SK-N-SH treated with all-trans-retinoic acid at 6 μM for 48 hours (cell line): ENCODE results near the gene CBR4.

ENCODE experiments used
- ATAC-seq: fragments of 200-7000 bp; cut with Tn5 transposase; 3 replicates; pipeline ENCODE4 v1.9.1; 2020; ENCODE audit warnings: mild to moderate bottlenecking, moderate library complexity
- ARNTL ChIP-seq: fragments of 450-650 bp; formaldehyde crosslinking; IDR thresholded peaks from 2 replicates; pipeline ENCODE4 v1.5.0; 2020; ENCODE audit warnings: low read depth, mild to moderate bottlenecking, moderate library complexity, borderline replicate concordance
- BACH2 ChIP-seq: fragments of 250-450 bp; sonication (Bioruptor Pico); IDR thresholded peaks from 2 replicates; pipeline ENCODE4 v1.9.0; 2021; ENCODE audit warnings: mild to moderate bottlenecking, borderline replicate concordance
- ESRRG ChIP-seq: fragments of 250-450 bp; sonication (Bioruptor Pico); IDR thresholded peaks from 2 replicates; pipeline ENCODE4 v1.6.1; 2021; ENCODE audit warnings: mild to moderate bottlenecking
- GLIS3 ChIP-seq: fragments of 250-450 bp; sonication (Bioruptor Pico); IDR thresholded peaks from 2 replicates; pipeline ENCODE4 v1.5.0; 2020; ENCODE audit warnings: mild to moderate bottlenecking, moderate library complexity
- ISL1 ChIP-seq: fragments of 250-450 bp; sonication (Bioruptor Pico); IDR thresholded peaks from 2 replicates; pipeline ENCODE4 v2.1.2; 2022; ENCODE audit warnings: mild to moderate bottlenecking, moderate library complexity
- RARB ChIP-seq: fragments of 250-450 bp; sonication (Bioruptor Pico); IDR thresholded peaks from 2 replicates; pipeline ENCODE4 v1.8.0; 2021; ENCODE audit warnings: mild to moderate bottlenecking, moderate library complexity
- TOX ChIP-seq: fragments of 250-450 bp; sonication (Bioruptor Pico); IDR thresholded peaks from 2 replicates; pipeline ENCODE4 v1.8.0; 2021; ENCODE audit warnings: mild to moderate bottlenecking, moderate library complexity, borderline replicate concordance
- ZC3H10 ChIP-seq: fragments of 250-450 bp; sonication (Bioruptor Pico); IDR thresholded peaks from 2 replicates; pipeline ENCODE4 v1.5.1; 2021; ENCODE audit warnings: mild to moderate bottlenecking, moderate library complexity
- ZFP3 ChIP-seq: fragments of 250-450 bp; sonication (Bioruptor Pico); IDR thresholded peaks from 2 replicates; pipeline ENCODE4 v1.5.0; 2020; ENCODE audit warnings: mild to moderate bottlenecking, moderate library complexity
- ZFP30 ChIP-seq: fragments of 450-650 bp; formaldehyde crosslinking; IDR thresholded peaks from 2 replicates; pipeline ENCODE4 v1.5.0; 2022; ENCODE audit warnings: mild to moderate bottlenecking, moderate library complexity
- ZNF70 ChIP-seq: fragments of 450-650 bp; formaldehyde crosslinking; IDR thresholded peaks from 2 replicates; pipeline ENCODE4 v1.5.0; 2020; ENCODE audit warnings: mild to moderate bottlenecking, moderate library complexity
- ZNF8 ChIP-seq: fragments of 450-650 bp; formaldehyde crosslinking; IDR thresholded peaks from 2 replicates; pipeline ENCODE4 v1.5.0; 2020; ENCODE audit warnings: mild to moderate bottlenecking, moderate library complexity
- TF ChIP-seq, protein P1 (sequence below): fragments of 250-450 bp; sonication (Bioruptor Pico); IDR thresholded peaks from 2 replicates; pipeline ENCODE4 v1.5.1; 2020; ENCODE audit warnings: low read depth, mild to moderate bottlenecking, moderate library complexity
- TF ChIP-seq, protein P2 (sequence below): fragments of 250-450 bp; sonication (Bioruptor Pico); IDR thresholded peaks from 2 replicates; pipeline ENCODE4 v1.5.1; 2021; ENCODE audit warnings: mild to moderate bottlenecking, moderate library complexity
- TF ChIP-seq, protein P3 (sequence below): fragments of 250-450 bp; sonication (Bioruptor Pico); IDR thresholded peaks from 2 replicates; pipeline ENCODE4 v1.8.0; 2021; ENCODE audit warnings: low read depth, mild to moderate bottlenecking, moderate library complexity, borderline replicate concordance
- TF ChIP-seq, protein P4 (sequence below): fragments of 250-450 bp; sonication (Bioruptor Pico); IDR thresholded peaks from 2 replicates; pipeline ENCODE4 v1.5.0; 2020; ENCODE audit warnings: mild to moderate bottlenecking, moderate library complexity
- TF ChIP-seq, protein P5 (sequence below): fragments of 250-450 bp; sonication (Bioruptor Pico); IDR thresholded peaks from 2 replicates; pipeline ENCODE4 v1.8.0; 2020; ENCODE audit warnings: mild to moderate bottlenecking, moderate library complexity, borderline replicate concordance

CBR4 gene

DNA sequence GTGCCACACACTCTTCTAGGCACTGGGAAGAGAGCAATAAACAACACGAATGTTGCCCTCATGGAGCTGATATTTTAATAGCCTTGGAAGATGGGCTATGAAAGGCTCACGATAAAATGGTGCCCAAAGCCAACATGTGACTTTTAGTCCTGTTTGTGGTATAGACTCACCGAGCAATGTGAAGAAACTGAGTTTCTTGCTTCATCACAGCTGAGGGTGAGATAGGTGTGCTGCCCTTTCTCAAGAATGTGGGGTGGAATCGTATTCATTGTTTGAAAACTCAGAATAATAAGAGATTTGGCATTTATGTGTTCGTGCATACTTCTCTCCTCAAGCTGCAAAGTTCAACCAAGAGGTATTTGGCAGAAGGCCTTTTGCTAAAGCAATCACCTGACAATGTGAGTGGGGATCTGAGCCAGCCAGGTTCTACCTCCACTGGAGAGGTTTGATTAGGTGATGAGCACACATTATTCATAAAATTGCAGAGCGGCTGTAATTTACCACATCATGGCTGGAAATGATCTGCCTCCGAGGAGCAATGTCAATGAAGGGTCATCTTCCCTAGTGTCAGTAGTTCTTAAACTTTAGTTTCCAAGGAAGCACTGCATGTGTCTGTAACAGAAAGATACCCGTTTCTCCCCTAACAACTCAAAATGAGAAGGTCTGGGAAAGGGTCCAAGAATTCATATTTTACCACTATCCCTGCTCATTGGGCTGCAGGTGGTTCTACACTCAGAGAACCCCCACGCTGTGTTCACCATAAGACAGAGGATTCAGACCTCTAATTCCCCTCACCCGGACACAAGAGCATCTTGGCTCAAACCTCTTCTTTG lies 41.9 kb upstream of the CBR4 start (continued):
- TF ChIP-seq ZFP3: no peak

DNA sequence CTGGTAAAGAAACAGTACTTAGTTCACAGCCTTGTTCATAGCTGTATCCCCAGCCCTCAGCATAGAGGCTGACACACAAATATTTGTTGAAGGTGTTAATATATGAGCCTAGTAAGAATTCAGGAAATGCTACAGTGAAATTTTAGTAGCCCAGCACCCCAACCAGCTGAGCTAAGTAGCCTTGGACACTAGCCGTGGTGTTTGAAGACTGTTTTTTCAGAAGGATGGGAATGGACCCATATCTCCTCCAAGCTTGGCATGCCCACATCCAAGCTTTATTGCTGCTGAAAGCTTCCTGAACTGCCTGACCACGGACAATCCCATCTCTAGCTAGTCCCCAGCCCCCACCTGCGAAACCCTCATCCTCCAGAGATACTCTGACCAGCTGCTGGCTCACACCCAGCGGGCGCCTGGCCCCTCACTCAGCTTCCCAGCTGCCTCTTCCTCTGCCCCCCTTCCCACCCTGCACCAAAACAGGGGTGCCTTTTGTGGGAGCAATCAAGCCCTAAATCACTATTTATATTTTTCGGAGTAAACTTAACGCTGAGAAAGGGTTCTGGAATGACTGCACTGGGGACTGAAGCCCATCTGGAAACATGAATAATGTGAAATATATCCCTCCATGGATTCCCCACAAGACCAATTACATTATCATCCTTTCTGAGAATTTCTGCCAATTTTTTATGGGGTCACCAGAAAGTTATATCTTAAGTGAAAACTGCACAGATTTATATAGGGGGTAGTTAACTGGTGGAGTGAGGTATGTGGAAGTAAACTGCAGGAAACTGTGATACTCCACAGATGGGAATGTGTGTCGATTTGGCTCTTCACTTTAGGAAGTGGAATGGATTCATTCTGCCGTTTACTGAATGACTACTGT lies 41.1 kb upstream of the CBR4 start:
- TF ChIP-seq GLIS3 (CRISPR knock-in tag): no peak
- TF ChIP-seq, protein P1, sequence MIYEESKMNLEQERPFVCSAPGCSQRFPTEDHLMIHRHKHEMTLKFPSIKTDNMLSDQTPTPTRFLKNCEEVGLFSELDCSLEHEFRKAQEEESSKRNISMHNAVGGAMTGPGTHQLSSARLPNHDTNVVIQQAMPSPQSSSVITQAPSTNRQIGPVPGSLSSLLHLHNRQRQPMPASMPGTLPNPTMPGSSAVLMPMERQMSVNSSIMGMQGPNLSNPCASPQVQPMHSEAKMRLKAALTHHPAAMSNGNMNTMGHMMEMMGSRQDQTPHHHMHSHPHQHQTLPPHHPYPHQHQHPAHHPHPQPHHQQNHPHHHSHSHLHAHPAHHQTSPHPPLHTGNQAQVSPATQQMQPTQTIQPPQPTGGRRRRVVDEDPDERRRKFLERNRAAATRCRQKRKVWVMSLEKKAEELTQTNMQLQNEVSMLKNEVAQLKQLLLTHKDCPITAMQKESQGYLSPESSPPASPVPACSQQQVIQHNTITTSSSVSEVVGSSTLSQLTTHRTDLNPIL (CRISPR knock-in tag): no peak
- no peak for TF ChIP-seq ZNF8 (CRISPR knock-in tag)
- no peak for TF ChIP-seq ZC3H10 (CRISPR knock-in tag)
- TF ChIP-seq, protein P2, sequence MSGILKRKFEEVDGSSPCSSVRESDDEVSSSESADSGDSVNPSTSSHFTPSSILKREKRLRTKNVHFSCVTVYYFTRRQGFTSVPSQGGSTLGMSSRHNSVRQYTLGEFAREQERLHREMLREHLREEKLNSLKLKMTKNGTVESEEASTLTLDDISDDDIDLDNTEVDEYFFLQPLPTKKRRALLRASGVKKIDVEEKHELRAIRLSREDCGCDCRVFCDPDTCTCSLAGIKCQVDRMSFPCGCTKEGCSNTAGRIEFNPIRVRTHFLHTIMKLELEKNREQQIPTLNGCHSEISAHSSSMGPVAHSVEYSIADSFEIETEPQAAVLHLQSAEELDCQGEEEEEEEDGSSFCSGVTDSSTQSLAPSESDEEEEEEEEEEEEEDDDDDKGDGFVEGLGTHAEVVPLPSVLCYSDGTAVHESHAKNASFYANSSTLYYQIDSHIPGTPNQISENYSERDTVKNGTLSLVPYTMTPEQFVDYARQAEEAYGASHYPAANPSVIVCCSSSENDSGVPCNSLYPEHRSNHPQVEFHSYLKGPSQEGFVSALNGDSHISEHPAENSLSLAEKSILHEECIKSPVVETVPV (CRISPR knock-in tag): no peak
- TF ChIP-seq, protein P3, sequence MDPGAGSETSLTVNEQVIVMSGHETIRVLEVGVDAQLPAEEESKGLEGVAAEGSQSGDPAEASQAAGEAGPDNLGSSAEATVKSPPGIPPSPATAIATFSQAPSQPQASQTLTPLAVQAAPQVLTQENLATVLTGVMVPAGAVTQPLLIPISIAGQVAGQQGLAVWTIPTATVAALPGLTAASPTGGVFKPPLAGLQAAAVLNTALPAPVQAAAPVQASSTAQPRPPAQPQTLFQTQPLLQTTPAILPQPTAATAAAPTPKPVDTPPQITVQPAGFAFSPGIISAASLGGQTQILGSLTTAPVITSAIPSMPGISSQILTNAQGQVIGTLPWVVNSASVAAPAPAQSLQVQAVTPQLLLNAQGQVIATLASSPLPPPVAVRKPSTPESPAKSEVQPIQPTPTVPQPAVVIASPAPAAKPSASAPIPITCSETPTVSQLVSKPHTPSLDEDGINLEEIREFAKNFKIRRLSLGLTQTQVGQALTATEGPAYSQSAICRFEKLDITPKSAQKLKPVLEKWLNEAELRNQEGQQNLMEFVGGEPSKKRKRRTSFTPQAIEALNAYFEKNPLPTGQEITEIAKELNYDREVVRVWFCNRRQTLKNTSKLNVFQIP (CRISPR knock-in tag): no peak
- no peak for TF ChIP-seq ARNTL (CRISPR knock-in tag)
- no peak for TF ChIP-seq ISL1 (CRISPR knock-in tag)
- TF ChIP-seq, protein P4, sequence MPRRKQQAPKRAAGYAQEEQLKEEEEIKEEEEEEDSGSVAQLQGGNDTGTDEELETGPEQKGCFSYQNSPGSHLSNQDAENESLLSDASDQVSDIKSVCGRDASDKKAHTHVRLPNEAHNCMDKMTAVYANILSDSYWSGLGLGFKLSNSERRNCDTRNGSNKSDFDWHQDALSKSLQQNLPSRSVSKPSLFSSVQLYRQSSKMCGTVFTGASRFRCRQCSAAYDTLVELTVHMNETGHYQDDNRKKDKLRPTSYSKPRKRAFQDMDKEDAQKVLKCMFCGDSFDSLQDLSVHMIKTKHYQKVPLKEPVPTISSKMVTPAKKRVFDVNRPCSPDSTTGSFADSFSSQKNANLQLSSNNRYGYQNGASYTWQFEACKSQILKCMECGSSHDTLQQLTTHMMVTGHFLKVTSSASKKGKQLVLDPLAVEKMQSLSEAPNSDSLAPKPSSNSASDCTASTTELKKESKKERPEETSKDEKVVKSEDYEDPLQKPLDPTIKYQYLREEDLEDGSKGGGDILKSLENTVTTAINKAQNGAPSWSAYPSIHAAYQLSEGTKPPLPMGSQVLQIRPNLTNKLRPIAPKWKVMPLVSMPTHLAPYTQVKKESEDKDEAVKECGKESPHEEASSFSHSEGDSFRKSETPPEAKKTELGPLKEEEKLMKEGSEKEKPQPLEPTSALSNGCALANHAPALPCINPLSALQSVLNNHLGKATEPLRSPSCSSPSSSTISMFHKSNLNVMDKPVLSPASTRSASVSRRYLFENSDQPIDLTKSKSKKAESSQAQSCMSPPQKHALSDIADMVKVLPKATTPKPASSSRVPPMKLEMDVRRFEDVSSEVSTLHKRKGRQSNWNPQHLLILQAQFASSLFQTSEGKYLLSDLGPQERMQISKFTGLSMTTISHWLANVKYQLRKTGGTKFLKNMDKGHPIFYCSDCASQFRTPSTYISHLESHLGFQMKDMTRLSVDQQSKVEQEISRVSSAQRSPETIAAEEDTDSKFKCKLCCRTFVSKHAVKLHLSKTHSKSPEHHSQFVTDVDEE (CRISPR knock-in tag): no peak
- no peak for TF ChIP-seq RARB
- TF ChIP-seq ZFP30 (CRISPR knock-in tag): no peak
- TF ChIP-seq ZNF70 (CRISPR knock-in tag): no peak
- no peak for ATAC-seq

DNA sequence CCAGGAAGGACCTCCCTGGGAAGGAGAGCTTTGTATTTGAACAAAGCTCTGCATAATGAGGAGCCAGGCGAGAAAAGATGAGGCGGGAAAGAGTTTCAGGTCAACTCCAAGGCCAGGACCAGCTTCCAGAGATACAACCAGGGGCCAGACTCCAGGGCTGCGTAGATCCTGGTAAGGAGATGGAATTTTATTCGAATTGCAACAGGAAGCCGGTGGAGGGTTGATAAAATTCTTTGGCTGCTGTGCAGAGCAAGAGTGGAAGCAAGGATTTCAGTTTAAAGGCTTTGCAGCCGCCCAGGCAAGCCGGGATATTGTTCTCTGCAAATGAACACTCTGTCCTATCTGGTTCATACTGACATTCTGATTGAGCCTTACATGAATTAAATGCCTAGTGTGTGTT lies 40.2 kb upstream of the CBR4 start:
- ATAC-seq: no peak
- TF ChIP-seq ZNF8 (CRISPR knock-in tag) (no peak), ZC3H10 (CRISPR knock-in tag) (no peak)
- TF ChIP-seq, protein P1 (CRISPR knock-in tag): no peak
- TF ChIP-seq, all 23 proteins: peak for 0

DNA sequence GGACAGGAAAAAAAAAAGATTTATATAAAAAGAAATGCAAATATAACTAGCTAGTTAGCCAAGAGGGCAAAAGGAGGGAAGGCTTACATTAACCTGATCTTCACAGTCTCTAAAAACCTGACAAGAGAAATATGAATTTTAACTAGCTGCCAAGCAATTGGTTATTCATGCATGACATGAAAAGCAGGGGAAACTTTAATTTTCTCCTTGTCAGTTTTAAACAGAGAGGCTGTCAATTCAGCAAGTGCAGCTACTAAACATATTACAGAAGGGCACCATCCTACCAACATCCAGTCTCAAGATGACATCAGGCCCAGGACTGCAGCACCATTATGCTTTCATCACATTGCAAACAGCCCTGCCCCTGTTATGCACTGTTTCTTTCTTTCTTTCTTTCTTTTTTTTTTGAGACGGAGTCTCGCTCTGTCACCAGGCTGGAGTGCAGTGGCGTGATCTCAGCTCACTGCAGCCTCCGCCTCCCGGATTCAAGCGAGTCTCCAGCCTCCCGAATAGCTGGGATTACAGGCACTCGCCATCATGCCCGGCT lies 38.9 kb upstream of the CBR4 start:
- ATAC-seq: no peak
- TF ChIP-seq ZFP30 (CRISPR knock-in tag) (no peak), TOX (CRISPR knock-in tag) (no peak), ARNTL (CRISPR knock-in tag) (no peak), ESRRG (CRISPR knock-in tag) (no peak), BACH2 (CRISPR knock-in tag) (no peak), ZFP3 (no peak), ZNF70 (CRISPR knock-in tag) (no peak), ZC3H10 (CRISPR knock-in tag) (no peak)
- TF ChIP-seq, protein P2 (CRISPR knock-in tag): no peak
- TF ChIP-seq, protein P5, sequence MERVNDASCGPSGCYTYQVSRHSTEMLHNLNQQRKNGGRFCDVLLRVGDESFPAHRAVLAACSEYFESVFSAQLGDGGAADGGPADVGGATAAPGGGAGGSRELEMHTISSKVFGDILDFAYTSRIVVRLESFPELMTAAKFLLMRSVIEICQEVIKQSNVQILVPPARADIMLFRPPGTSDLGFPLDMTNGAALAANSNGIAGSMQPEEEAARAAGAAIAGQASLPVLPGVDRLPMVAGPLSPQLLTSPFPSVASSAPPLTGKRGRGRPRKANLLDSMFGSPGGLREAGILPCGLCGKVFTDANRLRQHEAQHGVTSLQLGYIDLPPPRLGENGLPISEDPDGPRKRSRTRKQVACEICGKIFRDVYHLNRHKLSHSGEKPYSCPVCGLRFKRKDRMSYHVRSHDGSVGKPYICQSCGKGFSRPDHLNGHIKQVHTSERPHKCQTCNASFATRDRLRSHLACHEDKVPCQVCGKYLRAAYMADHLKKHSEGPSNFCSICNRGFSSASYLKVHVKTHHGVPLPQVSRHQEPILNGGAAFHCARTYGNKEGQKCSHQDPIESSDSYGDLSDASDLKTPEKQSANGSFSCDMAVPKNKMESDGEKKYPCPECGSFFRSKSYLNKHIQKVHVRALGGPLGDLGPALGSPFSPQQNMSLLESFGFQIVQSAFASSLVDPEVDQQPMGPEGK (CRISPR knock-in tag): no peak
